Stomach (tissue), 4 donors: ENCODE data around the gene ANKRD44.
"Not testable (repeated sequence)": the region's sequence is repeated elsewhere in the genome, so short reads cannot be mapped to it uniquely, and the experiment has no call there.

ENCODE experiments used
- POLR2A ChIP-seq, 4 donors: fragments of 450-650 bp; IDR thresholded peaks; one replicate each; pipeline ENCODE4 v1.6.1; 2016; ENCODE audit warnings: antibody characterized with exemption in 4 of 4, control low read depth in 2 of 4, mild to moderate bottlenecking in 1 of 4, moderate library complexity in 1 of 4
- TF ChIP-seq, protein P1 (sequence below), 7 experiments: fragments of 450-650 bp in 4 of 7; fragments of 200-600 bp in 3 of 7; sonication (generic) in 3 of 7; IDR thresholded peaks; one replicate each; pipeline ENCODE4 v1.5.1; 2016 to 2019; ENCODE audit warnings: antibody characterized with exemption in 7 of 7, control low read depth in 2 of 7, mild to moderate bottlenecking in 1 of 7

DNA sequence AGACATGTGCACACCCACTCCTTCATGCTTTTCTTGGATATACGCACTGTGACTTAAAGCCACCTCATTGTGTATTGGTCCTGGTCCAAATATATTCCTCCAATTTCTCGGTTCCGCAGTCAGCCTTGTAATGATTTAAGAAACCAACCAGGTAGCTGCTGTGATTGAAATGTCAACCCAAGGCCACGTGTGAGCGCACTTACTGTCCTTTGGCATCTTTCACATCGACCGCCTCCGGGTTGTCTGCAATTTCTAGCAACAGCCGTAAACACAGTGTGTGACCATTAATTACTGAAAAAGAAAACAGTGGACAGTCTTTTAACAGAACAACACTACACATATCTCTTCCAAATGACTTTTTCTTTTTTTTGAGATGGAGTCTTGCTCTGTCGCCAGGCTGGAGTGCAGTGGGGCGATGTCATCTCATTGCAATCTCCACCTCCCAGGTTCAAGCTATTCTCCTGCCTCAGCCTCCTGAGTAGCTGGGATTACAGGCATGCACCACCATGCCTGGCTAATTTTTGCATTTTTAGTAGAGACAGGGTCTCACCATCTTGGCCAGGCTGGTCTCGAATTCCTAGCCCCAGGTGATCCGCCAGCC, 301.7 kb downstream of the ANKRD44 start:
- TF ChIP-seq, protein P1, sequence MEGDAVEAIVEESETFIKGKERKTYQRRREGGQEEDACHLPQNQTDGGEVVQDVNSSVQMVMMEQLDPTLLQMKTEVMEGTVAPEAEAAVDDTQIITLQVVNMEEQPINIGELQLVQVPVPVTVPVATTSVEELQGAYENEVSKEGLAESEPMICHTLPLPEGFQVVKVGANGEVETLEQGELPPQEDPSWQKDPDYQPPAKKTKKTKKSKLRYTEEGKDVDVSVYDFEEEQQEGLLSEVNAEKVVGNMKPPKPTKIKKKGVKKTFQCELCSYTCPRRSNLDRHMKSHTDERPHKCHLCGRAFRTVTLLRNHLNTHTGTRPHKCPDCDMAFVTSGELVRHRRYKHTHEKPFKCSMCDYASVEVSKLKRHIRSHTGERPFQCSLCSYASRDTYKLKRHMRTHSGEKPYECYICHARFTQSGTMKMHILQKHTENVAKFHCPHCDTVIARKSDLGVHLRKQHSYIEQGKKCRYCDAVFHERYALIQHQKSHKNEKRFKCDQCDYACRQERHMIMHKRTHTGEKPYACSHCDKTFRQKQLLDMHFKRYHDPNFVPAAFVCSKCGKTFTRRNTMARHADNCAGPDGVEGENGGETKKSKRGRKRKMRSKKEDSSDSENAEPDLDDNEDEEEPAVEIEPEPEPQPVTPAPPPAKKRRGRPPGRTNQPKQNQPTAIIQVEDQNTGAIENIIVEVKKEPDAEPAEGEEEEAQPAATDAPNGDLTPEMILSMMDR (IDR thresholded peaks at IDR 0.05): not testable (repeated sequence)
- not testable (repeated sequence) for TF ChIP-seq POLR2A (IDR thresholded peaks at IDR 0.05)
